ENCODE data around the gene PRKCA. TPM values are rescaled to one million over a fixed set of nuclear protein-coding genes. Genes with fewer than 3 reads are reported as not detected.

PRKCA gene
- total RNA-seq, 1 donor from 2014 or later = 6.7 TPM

GRCh38 chr17:66675273-66675990 is 373.0 kb downstream of the PRKCA start:
- no peak overlapping the region for H3K4me3 ChIP-seq (ENCODE audit: low read depth, low read length)
- no peak for TF ChIP-seq CTCF (conservative IDR thresholded peaks at IDR 0.05; ENCODE audit: low read depth, low read length)
- DNase-seq (ENCODE audit: low read depth) = no peak

- no peak overlapping the region for H3K4me3 ChIP-seq (ENCODE audit: low read depth, low read length)
- DNase-seq (ENCODE audit: low read depth) = no peak
Observed at GRCh38 chr17:66675991-66676371, 373.6 kb downstream of the PRKCA start.

GRCh38 chr17:66676421-66676820 is 374.0 kb downstream of the PRKCA start:
- no peak overlapping the region for H3K4me3 ChIP-seq (ENCODE audit: low read depth, low read length)
- DNase-seq (ENCODE audit: low read depth) = no peak
- no peak for TF ChIP-seq CTCF (conservative IDR thresholded peaks at IDR 0.05; ENCODE audit: low read depth, low read length)

More at GRCh38 chr17:66675991-66676371, 373.6 kb downstream of the PRKCA start:
- no peak for TF ChIP-seq CTCF (conservative IDR thresholded peaks at IDR 0.05; ENCODE audit: low read depth, low read length)

GRCh38 chr17:66677201-66677981 is 375.0 kb downstream of the PRKCA start:
- DNase-seq (ENCODE audit: low read depth) = no peak
- TF ChIP-seq CTCF (conservative IDR thresholded peaks at IDR 0.05; ENCODE audit: low read depth, low read length) = no peak
- H3K4me3 ChIP-seq (ENCODE audit: low read depth, low read length) = no peak overlapping the region

GRCh38 chr17:66678061-66678460 is 375.6 kb downstream of the PRKCA start:
- DNase-seq (ENCODE audit: low read depth) = no peak
- H3K4me3 ChIP-seq (ENCODE audit: low read depth, low read length) = no peak overlapping the region
- no peak for TF ChIP-seq CTCF (conservative IDR thresholded peaks at IDR 0.05; ENCODE audit: low read depth, low read length)

GRCh38 chr17:66678827-66679226 is 376.4 kb downstream of the PRKCA start:
- no peak for DNase-seq (ENCODE audit: low read depth)
- no peak overlapping the region for H3K4me3 ChIP-seq (ENCODE audit: low read depth, low read length)
- TF ChIP-seq CTCF (conservative IDR thresholded peaks at IDR 0.05; ENCODE audit: low read depth, low read length) = no peak
